GM18951 (cell line): ENCODE measurements around the gene CHIA.

Experiments used
- POLR2A ChIP-seq: IDR thresholded peaks from 4 replicates; pipeline ENCODE4 v1.6.1; 2011; ENCODE audit warnings: mild to moderate bottlenecking; ENCODE audit not compliant: insufficient read length, insufficient read depth; ENCODE audit errors: extremely low read depth
- in situ Hi-C: fragments of 300-500 bp; cut with MboI; formaldehyde crosslinking; loops from one replicate; pipeline ENCODE4 v1.12.0; 2022; ENCODE audit warnings: low sequenced_read_pairs, mixed read lengths, inconsistent platforms; ENCODE audit not compliant: unreplicated experiment

Gene CHIA

DNA sequence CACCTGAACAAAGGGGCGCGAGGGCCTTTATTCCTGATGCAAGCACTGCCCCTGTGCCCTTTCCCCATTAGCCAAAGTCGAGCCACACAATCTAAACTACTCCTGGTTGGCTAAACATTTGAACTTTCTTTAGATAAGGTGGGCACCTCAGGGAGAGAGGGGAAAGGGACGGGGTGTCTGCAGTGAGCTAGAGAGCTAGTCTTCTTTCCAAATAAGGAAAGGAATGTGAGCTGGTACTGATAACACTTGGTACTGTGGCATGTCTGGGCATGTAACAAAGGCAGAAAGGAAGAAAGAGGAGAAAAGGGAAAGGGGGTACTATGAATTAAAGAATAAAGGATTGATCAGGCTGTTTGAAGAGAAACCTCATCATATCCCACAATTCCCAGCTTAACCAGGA lies 74.0 kb downstream of the CHIA start:
- in situ Hi-C loops, result no loop called here

GRCh38 chr1:111366256-111366655 lies 75.6 kb downstream of the CHIA start:
- TF ChIP-seq POLR2A, result no peak
- in situ Hi-C loops, result no loop called here

More for the DNA sequence above, 74.0 kb downstream of the CHIA start:
- no peak for TF ChIP-seq POLR2A

- in situ Hi-C loops, result no loop called here
These were observed 78.5 kb downstream of the CHIA start for GRCh38 chr1:111369177-111369576.

GRCh38 chr1:111369645-111370044 lies 79.0 kb downstream of the CHIA start:
- in situ Hi-C loops, result no loop called here
- no peak for TF ChIP-seq POLR2A

More at GRCh38 chr1:111369177-111369576, 78.5 kb downstream of the CHIA start:
- TF ChIP-seq POLR2A, result no peak
